Ishikawa (cell line): ENCODE results near the gene ATAD5.

Experiments
- CREB1 ChIP-seq: IDR thresholded peaks from 2 replicates; pipeline ENCODE4 v1.6.1; 2012; ENCODE audit warnings: low read depth
- NFIC ChIP-seq: IDR thresholded peaks from 2 replicates; pipeline ENCODE4 v1.6.1; 2012
- TAF1 ChIP-seq: IDR thresholded peaks from 2 replicates; pipeline ENCODE4 v1.6.1; 2012; ENCODE audit warnings: low read depth, mild to moderate bottlenecking
- TF ChIP-seq, protein P1 (sequence below): IDR thresholded peaks from 2 replicates; pipeline ENCODE4 v1.6.1; 2012

DNA sequence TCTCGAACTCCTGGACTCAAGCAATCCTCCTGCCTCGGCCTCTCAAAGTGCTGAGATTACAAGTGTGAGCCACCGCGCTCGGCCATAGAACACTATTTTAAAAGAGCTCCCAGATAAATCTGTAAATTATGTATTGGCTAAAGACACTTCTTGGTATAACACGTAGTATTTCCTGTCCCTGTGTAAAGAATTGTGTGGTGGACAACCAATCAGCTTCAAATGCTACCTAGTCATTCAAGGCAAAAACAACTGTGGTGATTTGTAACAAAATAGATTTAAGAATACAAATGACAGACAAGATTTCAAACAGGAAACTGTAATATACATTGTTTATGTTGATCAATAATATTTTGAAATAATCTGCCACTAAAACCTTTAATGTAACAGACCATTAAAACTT is 21.9 kb upstream of the ATAD5 start:
- TF ChIP-seq TAF1 (no peak), NFIC (no peak), CREB1 (no peak)
- TF ChIP-seq, protein P1, sequence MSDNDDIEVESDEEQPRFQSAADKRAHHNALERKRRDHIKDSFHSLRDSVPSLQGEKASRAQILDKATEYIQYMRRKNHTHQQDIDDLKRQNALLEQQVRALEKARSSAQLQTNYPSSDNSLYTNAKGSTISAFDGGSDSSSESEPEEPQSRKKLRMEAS = no peak
